Astrocyte (in vitro differentiated cells and primary cell): Measurements from ENCODE around the gene HP1BP3. TPM values are rescaled to one million over a fixed set of nuclear protein-coding genes. Genes with fewer than 3 reads are reported as not detected.

ENCODE experiments used
- DNase-seq: peaks from one replicate; pipeline ENCODE4 v3.0.0-alpha.2; 2010; ENCODE audit warnings: low read depth
- FAIRE-seq: peaks from 2 replicates; lab custom pipeline; 2011; peaks lifted over from hg19 to GRCh38; lab: Jason Lieb, UNC
- H2AFZ ChIP-seq: 2 replicates; pipeline ENCODE4 v1.6.0; 2012; ENCODE audit warnings: low read depth, low read length, inconsistent platforms
- H3K27ac ChIP-seq: 2 replicates; pipeline ENCODE4 v1.5.1; 2011; ENCODE audit warnings: low read depth, low read length, inconsistent platforms
- H3K27me3 ChIP-seq: 2 replicates; pipeline ENCODE4 v1.6.0; 2011; ENCODE audit warnings: low read length, inconsistent platforms; ENCODE audit not compliant: insufficient read depth
- H3K36me3 ChIP-seq: 2 replicates; pipeline ENCODE4 v1.5.1; 2011; ENCODE audit warnings: low read length, inconsistent platforms; ENCODE audit not compliant: insufficient read depth
- H3K4me1 ChIP-seq: 2 replicates; pipeline ENCODE4 v1.5.1; 2011; ENCODE audit warnings: low read length, inconsistent platforms; ENCODE audit not compliant: insufficient read depth
- H3K4me2 ChIP-seq: 2 replicates; pipeline ENCODE4 v1.6.0; 2012; ENCODE audit warnings: low read length, inconsistent platforms
- H3K4me3 ChIP-seq: 2 replicates; pipeline ENCODE4 v1.5.1; 2011; ENCODE audit warnings: low read depth, mild to moderate bottlenecking, low read length, inconsistent platforms; ENCODE audit not compliant: insufficient read depth
- H3K79me2 ChIP-seq: 2 replicates; pipeline ENCODE4 v1.6.0; 2012; ENCODE audit warnings: mild to moderate bottlenecking, low read length, inconsistent platforms; ENCODE audit not compliant: insufficient read depth
- H3K9ac ChIP-seq: 2 replicates; pipeline ENCODE4 v1.6.0; 2012; ENCODE audit warnings: mild to moderate bottlenecking, low read length, inconsistent platforms
- H3K9me3 ChIP-seq: 2 replicates; pipeline ENCODE4 v1.5.1; 2012; ENCODE audit warnings: low read depth, mild to moderate bottlenecking, low read length, inconsistent platforms; ENCODE audit not compliant: insufficient read depth
- H4K20me1 ChIP-seq: 2 replicates; pipeline ENCODE4 v1.6.0; 2012; ENCODE audit warnings: low read length, inconsistent platforms; ENCODE audit not compliant: insufficient read depth
- H3K27ac Mint-ChIP-seq: one replicate; pipeline ENCODE4 v1.8.0; 2021; ENCODE audit warnings: mild to moderate bottlenecking, mixed read lengths; ENCODE audit not compliant: unreplicated experiment
- H3K27me3 Mint-ChIP-seq: one replicate; pipeline ENCODE4 v1.8.0; 2021; ENCODE audit warnings: low read depth, mixed read lengths; ENCODE audit not compliant: unreplicated experiment
- H3K36me3 Mint-ChIP-seq: one replicate; pipeline ENCODE4 v1.8.0; 2021; ENCODE audit warnings: low read depth, mixed read lengths; ENCODE audit not compliant: unreplicated experiment
- H3K4me1 Mint-ChIP-seq: one replicate; pipeline ENCODE4 v1.8.0; 2021; ENCODE audit warnings: low read depth, mixed read lengths; ENCODE audit not compliant: unreplicated experiment
- H3K4me3 Mint-ChIP-seq: one replicate; pipeline ENCODE4 v1.8.0; 2021; ENCODE audit warnings: mild to moderate bottlenecking, moderate library complexity, mixed read lengths; ENCODE audit not compliant: unreplicated experiment
- H3K9me3 Mint-ChIP-seq: one replicate; pipeline ENCODE4 v1.8.0; 2021; ENCODE audit warnings: mild to moderate bottlenecking, mixed read lengths; ENCODE audit not compliant: unreplicated experiment
- EZH2 ChIP-seq: IDR thresholded peaks from 2 replicates; pipeline ENCODE4 v1.6.1; 2012; ENCODE audit warnings: mild to moderate bottlenecking, low read length, inconsistent platforms; ENCODE audit not compliant: insufficient read depth
- total RNA-seq: library from RNA; stranded (reverse); gene quantifications from 2 replicates; pipeline ENCODE4 v1.2.1, GENCODE V29; 2021
- TF ChIP-seq, protein P1 (sequence below): IDR thresholded peaks from 2 replicates; pipeline ENCODE4 v1.5.1; 2011; ENCODE audit warnings: low read depth, mild to moderate bottlenecking, inconsistent platforms, low read length, moderate library complexity; ENCODE audit not compliant: insufficient read depth

HP1BP3 gene
- total RNA-seq, 1 donor from 2014 or later = 156 TPM

DNA sequence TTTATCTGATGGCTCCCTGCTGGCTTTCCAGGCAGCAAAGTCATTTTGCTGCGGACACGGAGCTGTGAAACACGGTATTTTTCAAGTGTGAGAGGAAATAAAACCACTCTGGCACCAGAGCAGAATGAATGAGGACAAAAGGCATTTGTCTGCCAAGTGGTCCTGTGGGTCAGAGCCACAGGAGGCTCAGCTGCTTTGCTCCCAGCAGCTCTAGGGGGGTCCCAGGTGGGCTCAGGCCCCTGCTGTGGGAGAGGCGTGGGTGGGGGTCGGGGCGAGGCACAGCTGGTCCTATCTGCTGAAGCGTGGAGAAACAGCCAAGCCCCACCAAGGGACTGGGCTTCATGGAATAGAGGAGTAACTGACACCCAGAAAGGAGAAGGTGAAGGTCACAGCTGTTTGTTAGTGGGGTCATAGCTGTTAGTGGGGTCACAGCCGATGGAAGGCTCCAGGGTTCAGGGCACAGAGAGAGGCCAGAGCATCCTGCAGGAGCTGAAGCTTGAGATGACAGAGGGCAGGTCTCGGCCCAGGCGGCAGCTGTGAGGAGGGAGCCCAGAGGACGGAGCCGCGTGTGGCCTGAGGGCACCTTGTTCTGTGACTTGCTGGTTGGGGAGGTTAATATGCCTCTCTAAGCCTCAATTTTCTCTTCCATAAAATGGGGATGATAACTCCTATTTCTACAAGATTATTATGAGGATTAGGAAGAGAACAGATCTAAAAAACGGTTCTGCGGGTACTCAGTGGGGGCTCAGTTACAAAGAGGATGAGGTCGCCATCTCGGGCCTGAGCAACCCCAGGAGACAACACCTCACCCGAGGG is 76.4 kb downstream of the HP1BP3 start:
- no peak overlapping the region for H3K4me2 ChIP-seq

DNA sequence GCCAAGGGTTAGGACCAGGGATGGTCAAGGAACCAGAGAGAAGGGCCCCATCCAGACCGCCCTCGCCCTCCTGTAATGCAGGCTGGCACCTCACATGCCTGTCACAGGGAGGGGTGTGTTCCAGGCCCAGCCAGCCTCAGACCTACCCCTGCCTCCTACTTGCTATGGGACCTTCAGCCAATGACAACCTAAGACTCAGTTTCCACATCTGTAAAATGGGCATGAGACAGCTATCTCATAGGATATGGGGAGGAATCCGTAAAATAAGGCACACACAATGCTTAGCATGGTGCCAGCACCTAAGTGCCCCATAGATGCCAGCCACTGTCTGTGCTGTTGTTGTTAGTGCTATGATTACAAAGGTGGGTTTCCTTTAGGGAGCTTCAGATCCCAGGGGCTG is 77.2 kb downstream of the HP1BP3 start:
- no peak for TF ChIP-seq EZH2
- TF ChIP-seq, protein P1, sequence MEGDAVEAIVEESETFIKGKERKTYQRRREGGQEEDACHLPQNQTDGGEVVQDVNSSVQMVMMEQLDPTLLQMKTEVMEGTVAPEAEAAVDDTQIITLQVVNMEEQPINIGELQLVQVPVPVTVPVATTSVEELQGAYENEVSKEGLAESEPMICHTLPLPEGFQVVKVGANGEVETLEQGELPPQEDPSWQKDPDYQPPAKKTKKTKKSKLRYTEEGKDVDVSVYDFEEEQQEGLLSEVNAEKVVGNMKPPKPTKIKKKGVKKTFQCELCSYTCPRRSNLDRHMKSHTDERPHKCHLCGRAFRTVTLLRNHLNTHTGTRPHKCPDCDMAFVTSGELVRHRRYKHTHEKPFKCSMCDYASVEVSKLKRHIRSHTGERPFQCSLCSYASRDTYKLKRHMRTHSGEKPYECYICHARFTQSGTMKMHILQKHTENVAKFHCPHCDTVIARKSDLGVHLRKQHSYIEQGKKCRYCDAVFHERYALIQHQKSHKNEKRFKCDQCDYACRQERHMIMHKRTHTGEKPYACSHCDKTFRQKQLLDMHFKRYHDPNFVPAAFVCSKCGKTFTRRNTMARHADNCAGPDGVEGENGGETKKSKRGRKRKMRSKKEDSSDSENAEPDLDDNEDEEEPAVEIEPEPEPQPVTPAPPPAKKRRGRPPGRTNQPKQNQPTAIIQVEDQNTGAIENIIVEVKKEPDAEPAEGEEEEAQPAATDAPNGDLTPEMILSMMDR = no peak
- Histone ChIP-seq H3K4me1 (no peaks in the 10 kb centered on the region), H4K20me1 (no peaks in the 10 kb centered on the region), H3K9ac (no peak overlapping the region), H3K9me3 (peaks cover 4% of the 10 kb centered on the region), H3K36me3 (no peaks in the 10 kb centered on the region), H3K79me2 (no peaks in the 10 kb centered on the region), H2AFZ (no peak overlapping the region), H3K4me2 (no peak overlapping the region), H3K27ac (no peak overlapping the region), H3K4me3 (no peak overlapping the region), H3K27me3 (no peaks in the 10 kb centered on the region)
- Mint-ChIP-seq H3K4me1 (peaks cover 8% of the 10 kb centered on the region), H3K9me3 (no peaks in the 10 kb centered on the region), H3K27ac (no peak overlapping the region), H3K4me3 (no peak overlapping the region), H3K36me3 (peaks cover 5% of the 10 kb centered on the region), H3K27me3 (no peaks in the 10 kb centered on the region)
- no peak for FAIRE-seq
- DNase-seq = no peak

More for the DNA sequence above, 76.4 kb downstream of the HP1BP3 start:
- H3K4me1 Mint-ChIP-seq = peaks cover 2% of the 10 kb centered on the region
- H3K27ac Mint-ChIP-seq = no peak overlapping the region
- Histone ChIP-seq H3K27ac (no peak overlapping the region), H4K20me1 (no peaks in the 10 kb centered on the region), H2AFZ (no peak overlapping the region), H3K27me3 (no peaks in the 10 kb centered on the region), H3K79me2 (no peaks in the 10 kb centered on the region), H3K4me3 (no peak overlapping the region), H3K9ac (no peak overlapping the region), H3K9me3 (peaks cover 4% of the 10 kb centered on the region), H3K36me3 (no peaks in the 10 kb centered on the region), H3K4me1 (no peaks in the 10 kb centered on the region)
- no peaks in the 10 kb centered on the region for H3K9me3 Mint-ChIP-seq
- H3K36me3 Mint-ChIP-seq = peaks cover 5% of the 10 kb centered on the region
- no peak overlapping the region for H3K4me3 Mint-ChIP-seq
- DNase-seq (no peak), FAIRE-seq (no peak)
- H3K27me3 Mint-ChIP-seq = no peaks in the 10 kb centered on the region
- TF ChIP-seq, protein P1 = no peak
- TF ChIP-seq EZH2 = no peak

DNA sequence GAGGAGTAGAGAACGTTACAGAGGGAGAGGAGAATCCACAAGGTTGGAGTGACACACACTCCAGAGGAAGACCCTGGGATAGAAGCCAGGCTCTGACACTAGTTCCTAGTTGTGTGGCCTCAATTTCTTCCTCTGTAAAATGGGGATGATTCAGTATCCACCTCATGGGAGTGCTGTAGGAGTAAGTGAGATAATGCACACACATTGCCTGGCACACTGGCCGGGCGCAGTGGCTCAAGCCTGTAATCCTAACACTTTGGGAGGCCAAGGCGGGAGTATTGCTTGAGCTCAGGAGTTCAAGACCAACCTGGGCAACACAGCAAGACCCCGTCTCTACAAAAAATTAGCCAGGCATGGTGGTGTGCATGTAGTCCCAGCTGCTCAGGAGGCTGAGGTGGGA is 78.2 kb downstream of the HP1BP3 start:
- Histone ChIP-seq H3K9me3 (peaks cover 4% of the 10 kb centered on the region), H3K36me3 (no peaks in the 10 kb centered on the region), H3K4me1 (no peaks in the 10 kb centered on the region), H3K9ac (no peak overlapping the region), H2AFZ (no peak overlapping the region), H3K27ac (no peak overlapping the region), H3K27me3 (no peaks in the 10 kb centered on the region), H4K20me1 (no peaks in the 10 kb centered on the region), H3K4me2 (no peak overlapping the region), H3K79me2 (no peaks in the 10 kb centered on the region), H3K4me3 (no peak overlapping the region)
- DNase-seq (no peak), FAIRE-seq (no peak)
- TF ChIP-seq EZH2 = no peak
- TF ChIP-seq, protein P1 = no peak
- Mint-ChIP-seq H3K27ac (no peak overlapping the region), H3K27me3 (no peaks in the 10 kb centered on the region), H3K4me3 (no peak overlapping the region), H3K9me3 (no peaks in the 10 kb centered on the region), H3K4me1 (peaks cover 8% of the 10 kb centered on the region), H3K36me3 (peaks cover 6% of the 10 kb centered on the region)
